ENCODE results near the gene GPS1. TPM values are rescaled to one million over a fixed set of nuclear protein-coding genes. Genes with fewer than 3 reads are reported as not detected.

GPS1 gene
- total and polyA plus RNA-seq, 9 of the 15 experiments (the other 6 are each of a cell fraction or from before 2014, with no cell fraction given): 3.1 to 167 (median 69.9) TPM

DNA sequence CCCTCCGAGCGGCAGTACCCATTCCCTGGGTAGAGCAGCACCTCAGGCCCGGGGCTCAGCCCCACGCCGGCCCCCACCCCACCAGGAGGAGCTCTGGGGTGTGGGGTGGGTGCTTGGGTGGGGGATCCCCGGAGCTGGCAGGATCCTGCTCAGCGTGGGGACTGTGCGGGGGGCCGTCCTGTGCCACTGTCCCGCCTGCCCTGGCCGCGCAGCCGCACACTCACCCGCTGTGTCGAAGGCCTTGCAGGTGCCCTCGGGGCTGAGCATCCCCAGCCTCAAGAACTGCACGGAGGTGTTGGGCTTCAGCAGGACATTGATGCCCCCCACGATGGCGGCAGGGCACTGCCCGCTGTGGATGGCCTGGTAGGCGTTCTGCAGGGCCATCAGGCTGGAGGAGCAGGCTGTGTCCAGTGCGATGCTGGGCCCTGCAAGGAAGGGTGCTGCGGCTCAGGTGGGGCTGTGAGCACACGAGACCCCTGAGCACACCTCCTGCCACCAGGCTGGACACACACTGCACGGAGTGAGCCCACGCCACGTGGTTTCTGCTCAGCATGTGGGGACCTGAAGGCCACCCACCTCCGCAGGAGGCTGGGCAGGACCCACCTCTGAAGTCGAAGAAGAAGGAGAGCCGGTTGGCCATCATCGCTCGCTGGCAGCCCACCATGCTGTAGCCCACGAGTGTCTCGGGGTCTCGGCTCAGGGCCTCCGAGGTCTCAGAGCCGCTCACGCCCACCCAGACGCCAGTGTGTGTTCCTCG, 41.5 kb downstream of the GPS1 start:
- intact Hi-C loops (cut with micrococcal nuclease): no loop called here
- peaks cover 14 to 75% of the 10 kb centered on the region in 2 experiments; a peak in 4 of 5 replicates for H3K4me1 ChIP-seq (replicated peaks in 1 of 2; ENCODE audit: control insufficient read depth in 2 of 2, insufficient read depth in 2 of 2, low read length in 2 of 2)
- peaks cover 38% of the 10 kb centered on the region for H4K20me1 ChIP-seq (replicated peaks; ENCODE audit: control insufficient read depth, insufficient read depth, low read length)
- no peaks in the 10 kb centered on the region for H3K9me3 ChIP-seq (replicated peaks; ENCODE audit: control insufficient read depth, insufficient read depth, low read depth, low read length)
- ChIA-PET POLR2A (interaction anchor here (0.9 kb wide), 1 partner anchor 28 kb away, joined by 4 read pairs; no protein-coding TSS in a partner anchor), CTCF (ENCODE audit: low intra/inter-chr PET ratio) (interaction anchor here (0.7 kb wide), 1 partner anchor 60 kb away, joined by 3 read pairs; no protein-coding TSS in a partner anchor)
- no peaks in the 10 kb centered on the region for H3K27me3 ChIP-seq (ENCODE audit: control insufficient read depth in 2 of 2, insufficient read depth in 2 of 2, low read length in 2 of 2)
- H2AFZ ChIP-seq (ENCODE audit: low read depth, low read length): no peak overlapping the region
- FAIRE-seq: no peak
- peaks cover 72% of the 10 kb centered on the region for H3K79me2 ChIP-seq (ENCODE audit: control insufficient read depth, insufficient read depth, low read length)
- H3K9me1 ChIP-seq (ENCODE audit: control insufficient read depth, insufficient read depth, low read length): no peaks in the 10 kb centered on the region
- H3K4me2 ChIP-seq (ENCODE audit: insufficient read depth, low read length): no peak overlapping the region
- in situ Hi-C loops (cut with MboI): no loop called here
- no peak for ATAC-seq
- WGBS (ENCODE audit: insufficient coverage, low coverage, missing lambda C conversion rate): 98% methylated on average over 18 of the region's 40 CpGs
- no peak for DNase-seq (ENCODE audit: extremely low read depth in 1 of 4, low spot score in 3 of 4)
- no peak overlapping the region for H3K27ac ChIP-seq (ENCODE audit: extremely low read depth, low read depth, low read length)
- H3K4me3 ChIP-seq: no peak overlapping the region
- no TSS peak for BruUV-seq (replicated peaks)
- H3K36me3 ChIP-seq (ENCODE audit: control insufficient read depth, insufficient read depth, low read length): peaks cover 84% of the 10 kb centered on the region
- peak overlapping the region in 1 of 2 experiments; percentile 70; a peak in 2 of 4 replicates for H3K9ac ChIP-seq (ENCODE audit: insufficient read depth in 1 of 2, low read depth in 2 of 2, low read length in 2 of 2)
- TF ChIP-seq SAFB (IDR thresholded peaks at IDR 0.05; ENCODE audit: borderline replicate concordance, low read depth, low read length): 0 out of 2 replicates have a peak, but pooled peaks have one; percentile 20
- no peak for TF ChIP-seq ZNF408 (CRISPR knock-in tag; IDR thresholded peaks at IDR 0.05; ENCODE audit: low read depth)
- TF ChIP-seq, protein P1, sequence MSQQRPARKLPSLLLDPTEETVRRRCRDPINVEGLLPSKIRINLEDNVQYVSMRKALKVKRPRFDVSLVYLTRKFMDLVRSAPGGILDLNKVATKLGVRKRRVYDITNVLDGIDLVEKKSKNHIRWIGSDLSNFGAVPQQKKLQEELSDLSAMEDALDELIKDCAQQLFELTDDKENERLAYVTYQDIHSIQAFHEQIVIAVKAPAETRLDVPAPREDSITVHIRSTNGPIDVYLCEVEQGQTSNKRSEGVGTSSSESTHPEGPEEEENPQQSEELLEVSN (IDR thresholded peaks at IDR 0.05; ENCODE audit: borderline replicate concordance in 1 of 2, extremely low read depth in 1 of 2, insufficient read depth in 1 of 2, insufficient read length in 1 of 2, low read depth in 1 of 2, low read length in 1 of 2, poor library complexity in 1 of 2, severe bottlenecking in 1 of 2): no peak
- peak; percentile 43 for TF ChIP-seq PRPF4 (IDR thresholded peaks at IDR 0.05; ENCODE audit: insufficient read depth, low read depth, low read length, poor library complexity, severe bottlenecking)
- TF ChIP-seq FIP1L1 (IDR thresholded peaks at IDR 0.05; ENCODE audit: low read depth, low read length, poor library complexity, severe bottlenecking): peak; percentile 91
- TF ChIP-seq, protein P2, sequence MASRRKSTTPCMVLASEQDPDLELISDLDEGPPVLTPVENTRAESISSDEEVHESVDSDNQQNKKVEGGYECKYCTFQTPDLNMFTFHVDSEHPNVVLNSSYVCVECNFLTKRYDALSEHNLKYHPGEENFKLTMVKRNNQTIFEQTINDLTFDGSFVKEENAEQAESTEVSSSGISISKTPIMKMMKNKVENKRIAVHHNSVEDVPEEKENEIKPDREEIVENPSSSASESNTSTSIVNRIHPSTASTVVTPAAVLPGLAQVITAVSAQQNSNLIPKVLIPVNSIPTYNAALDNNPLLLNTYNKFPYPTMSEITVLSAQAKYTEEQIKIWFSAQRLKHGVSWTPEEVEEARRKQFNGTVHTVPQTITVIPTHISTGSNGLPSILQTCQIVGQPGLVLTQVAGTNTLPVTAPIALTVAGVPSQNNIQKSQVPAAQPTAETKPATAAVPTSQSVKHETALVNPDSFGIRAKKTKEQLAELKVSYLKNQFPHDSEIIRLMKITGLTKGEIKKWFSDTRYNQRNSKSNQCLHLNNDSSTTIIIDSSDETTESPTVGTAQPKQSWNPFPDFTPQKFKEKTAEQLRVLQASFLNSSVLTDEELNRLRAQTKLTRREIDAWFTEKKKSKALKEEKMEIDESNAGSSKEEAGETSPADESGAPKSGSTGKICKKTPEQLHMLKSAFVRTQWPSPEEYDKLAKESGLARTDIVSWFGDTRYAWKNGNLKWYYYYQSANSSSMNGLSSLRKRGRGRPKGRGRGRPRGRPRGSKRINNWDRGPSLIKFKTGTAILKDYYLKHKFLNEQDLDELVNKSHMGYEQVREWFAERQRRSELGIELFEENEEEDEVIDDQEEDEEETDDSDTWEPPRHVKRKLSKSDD (conservative IDR thresholded peaks at IDR 0.05; ENCODE audit: low read length): no peak
- peak; percentile 50; the same call in 1 of the 2 replicates for TF ChIP-seq SUPT5H (IDR thresholded peaks at IDR 0.05)
- TF ChIP-seq JUND (IDR thresholded peaks at IDR 0.05; ENCODE audit: borderline replicate concordance, low read depth, low read length): no peak
- TF ChIP-seq JUND (tag; IDR thresholded peaks at IDR 0.05; ENCODE audit: borderline replicate concordance, low read depth, low read length): no peak
- no peak for TF ChIP-seq WHSC1 (IDR thresholded peaks at IDR 0.05; ENCODE audit: low read length)
- no peak for TF ChIP-seq ESRRA (IDR thresholded peaks at IDR 0.05; ENCODE audit: borderline replicate concordance, low read depth)
- TF ChIP-seq, protein P3, sequence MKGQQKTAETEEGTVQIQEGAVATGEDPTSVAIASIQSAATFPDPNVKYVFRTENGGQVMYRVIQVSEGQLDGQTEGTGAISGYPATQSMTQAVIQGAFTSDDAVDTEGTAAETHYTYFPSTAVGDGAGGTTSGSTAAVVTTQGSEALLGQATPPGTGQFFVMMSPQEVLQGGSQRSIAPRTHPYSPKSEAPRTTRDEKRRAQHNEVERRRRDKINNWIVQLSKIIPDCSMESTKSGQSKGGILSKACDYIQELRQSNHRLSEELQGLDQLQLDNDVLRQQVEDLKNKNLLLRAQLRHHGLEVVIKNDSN (CRISPR knock-in tag; IDR thresholded peaks at IDR 0.05): peak; percentile 22; the same call in 1 of the 2 replicates
- TF ChIP-seq, protein P4, sequence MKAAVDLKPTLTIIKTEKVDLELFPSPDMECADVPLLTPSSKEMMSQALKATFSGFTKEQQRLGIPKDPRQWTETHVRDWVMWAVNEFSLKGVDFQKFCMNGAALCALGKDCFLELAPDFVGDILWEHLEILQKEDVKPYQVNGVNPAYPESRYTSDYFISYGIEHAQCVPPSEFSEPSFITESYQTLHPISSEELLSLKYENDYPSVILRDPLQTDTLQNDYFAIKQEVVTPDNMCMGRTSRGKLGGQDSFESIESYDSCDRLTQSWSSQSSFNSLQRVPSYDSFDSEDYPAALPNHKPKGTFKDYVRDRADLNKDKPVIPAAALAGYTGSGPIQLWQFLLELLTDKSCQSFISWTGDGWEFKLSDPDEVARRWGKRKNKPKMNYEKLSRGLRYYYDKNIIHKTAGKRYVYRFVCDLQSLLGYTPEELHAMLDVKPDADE (conservative IDR thresholded peaks at IDR 0.05; ENCODE audit: control insufficient read depth, low read depth, low read length): 0 out of 2 replicates have a peak, but pooled peaks have one; percentile 42
- TF ChIP-seq NFIC (IDR thresholded peaks at IDR 0.05): no peak
- TF ChIP-seq RBFOX2 (IDR thresholded peaks at IDR 0.05; ENCODE audit: low read depth, low read length): peak; percentile 75

Data from K562 (cell line).